HG02943 (cell line): ENCODE data around the gene PRMT9.

ENCODE experiments used
- ATAC-seq: cut with Tn5 transposase; IDR thresholded peaks from one replicate; pipeline ENCODE4 v1.9.1; 2021; ENCODE audit warnings: mild to moderate bottlenecking, low read depth, moderate library complexity; ENCODE audit not compliant: unreplicated experiment

The PRMT9 gene

GRCh38 chr4:147683717-147684700 lies at the start of gene PRMT9:
Gene PRMT9 (minus strand): TSS chr4:147684163. CDS start chr4:147683987, 176 bp downstream.
- peak; percentile 99 for ATAC-seq

GRCh38 chr4:147732518-147733235 lies 48.7 kb upstream of the PRMT9 start:
- peak; percentile 39 for ATAC-seq

GRCh38 chr4:147731580-147732517 lies 47.9 kb upstream of the PRMT9 start, which contains the start of gene ARHGAP10:
Gene ARHGAP10 (plus strand): TSS chr4:147732088. CDS start chr4:147732302, 214 bp downstream.
- ATAC-seq, result peak; percentile 67

DNA sequence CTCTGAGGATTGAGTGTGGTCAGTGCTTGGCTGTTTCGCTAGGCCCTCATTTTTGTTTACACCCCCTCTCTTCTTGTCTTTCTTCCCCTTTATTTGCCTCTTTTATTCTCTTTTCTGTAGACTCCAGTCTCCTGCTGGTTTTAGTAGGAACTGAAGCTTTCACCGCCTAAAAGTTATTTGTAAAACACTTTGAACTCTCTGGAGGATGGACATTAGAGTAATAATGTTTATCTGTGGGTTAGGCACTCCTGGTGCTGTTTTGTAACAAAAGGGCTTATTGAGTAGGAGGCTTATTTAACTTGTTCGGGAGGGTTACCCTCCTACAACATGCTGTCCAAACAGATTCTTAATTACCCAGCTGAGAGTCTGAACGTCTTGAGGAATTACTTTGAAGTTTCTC lies 46.4 kb upstream of the PRMT9 start:
- no peak for ATAC-seq

- no peak for ATAC-seq
Observed at GRCh38 chr4:147727476-147728028, 43.6 kb upstream of the PRMT9 start.

DNA sequence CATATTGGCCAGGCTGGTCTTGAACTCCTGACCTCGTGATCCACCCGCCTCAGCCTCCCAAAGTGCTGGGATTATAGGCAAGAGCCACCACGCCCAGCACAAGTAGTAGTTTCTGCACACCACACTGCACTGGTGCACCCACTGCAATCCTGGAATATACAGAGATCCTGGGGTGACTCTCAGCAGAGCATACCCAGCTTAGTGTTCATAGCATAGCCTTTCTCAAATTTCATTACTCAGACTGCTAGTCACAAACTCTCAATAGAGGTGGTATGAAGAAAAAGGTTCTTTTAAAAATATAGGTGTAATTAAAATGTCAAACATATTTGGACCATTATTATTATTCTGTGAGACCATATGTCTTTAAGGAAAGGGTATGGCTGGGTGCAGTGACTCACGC lies 41.7 kb upstream of the PRMT9 start:
- no peak for ATAC-seq

GRCh38 chr4:147724468-147725201 lies 40.7 kb upstream of the PRMT9 start:
- ATAC-seq, result no peak

- no peak for ATAC-seq
Observed at GRCh38 chr4:147723326-147723725, 39.4 kb upstream of the PRMT9 start.

DNA sequence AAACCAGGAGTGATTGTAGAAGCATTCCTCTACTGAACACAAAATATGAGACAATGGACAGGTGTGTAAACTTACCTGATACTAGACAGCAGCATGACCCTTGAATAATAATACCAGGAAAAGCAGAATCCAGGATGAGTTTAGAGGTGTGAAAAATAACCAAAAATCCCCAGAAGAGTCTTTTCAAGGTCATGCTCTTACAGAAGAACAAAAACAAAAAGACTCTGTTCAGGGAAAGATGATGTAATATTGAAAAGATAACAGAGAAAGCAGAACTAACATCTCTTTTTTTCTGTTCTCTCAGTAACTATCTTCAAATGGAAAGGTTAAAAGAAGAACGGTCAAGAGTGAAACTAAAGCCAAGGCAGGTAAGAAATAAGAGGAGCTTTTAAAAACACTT lies 33.9 kb upstream of the PRMT9 start:
- peak; percentile 89 for ATAC-seq

GRCh38 chr4:147714575-147715401 lies 30.8 kb upstream of the PRMT9 start:
- ATAC-seq, result no peak

DNA sequence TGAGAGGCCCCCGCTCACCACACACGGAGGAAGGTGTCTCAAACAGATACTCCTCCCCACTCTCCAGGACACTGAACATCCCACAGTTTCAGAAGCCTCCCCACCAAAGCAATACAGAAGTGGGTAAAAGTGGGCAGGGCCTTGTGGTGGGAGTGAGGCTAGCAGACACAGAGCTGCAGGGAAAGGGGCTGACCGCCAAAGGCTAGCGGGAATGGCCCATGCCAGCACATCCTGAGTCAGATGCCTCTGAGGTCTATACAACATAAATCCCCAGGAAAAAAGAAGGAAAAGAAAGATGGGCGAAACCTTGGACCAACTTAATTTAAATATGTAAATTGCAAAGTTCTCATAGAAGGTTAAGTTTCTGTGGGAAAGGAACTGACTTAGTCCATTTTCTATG lies 26.0 kb upstream of the PRMT9 start:
- no peak for ATAC-seq

GRCh38 chr4:147707892-147708672 lies 24.1 kb upstream of the PRMT9 start:
- peak; percentile 49 for ATAC-seq

GRCh38 chr4:147704846-147705245 lies 20.9 kb upstream of the PRMT9 start:
- no peak for ATAC-seq

DNA sequence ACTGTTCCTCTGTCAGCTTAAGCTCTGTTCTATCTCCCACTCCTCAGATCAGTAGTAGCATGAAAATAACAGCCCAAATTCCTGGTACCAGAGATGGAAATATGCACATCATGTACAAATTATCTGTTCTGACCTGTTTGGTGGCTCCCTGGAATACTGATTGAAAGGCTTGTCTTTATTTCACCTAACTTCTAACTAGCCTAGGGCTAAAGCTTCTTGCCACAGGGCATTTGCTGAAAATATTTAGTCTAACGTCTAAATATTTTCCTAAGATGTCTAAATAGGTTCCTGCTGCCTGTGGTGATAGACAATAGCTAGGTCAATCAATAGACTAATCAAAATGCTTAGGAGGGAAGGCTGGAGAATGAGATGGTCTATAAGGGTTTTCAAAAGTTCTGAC lies 12.9 kb upstream of the PRMT9 start:
- no peak for ATAC-seq

DNA sequence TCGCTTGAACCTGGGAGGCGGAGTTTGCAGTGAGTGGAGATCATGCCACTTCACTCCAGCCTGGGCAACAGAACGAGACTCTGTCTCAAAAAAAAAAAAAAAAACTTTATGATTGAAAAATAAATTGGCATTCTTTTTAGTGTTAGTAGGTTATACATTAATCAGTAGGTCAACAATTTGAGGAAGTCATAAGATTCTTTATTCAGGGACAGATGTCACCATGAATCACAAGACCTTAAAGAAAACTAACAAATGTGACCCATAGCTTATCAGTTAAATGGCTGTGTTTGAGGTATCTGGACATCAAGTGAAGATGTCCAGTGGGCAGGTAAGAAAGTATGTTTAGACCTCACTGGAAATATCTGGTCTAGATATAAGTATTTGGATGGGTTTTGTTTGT lies 9.3 kb upstream of the PRMT9 start:
- no peak for ATAC-seq

DNA sequence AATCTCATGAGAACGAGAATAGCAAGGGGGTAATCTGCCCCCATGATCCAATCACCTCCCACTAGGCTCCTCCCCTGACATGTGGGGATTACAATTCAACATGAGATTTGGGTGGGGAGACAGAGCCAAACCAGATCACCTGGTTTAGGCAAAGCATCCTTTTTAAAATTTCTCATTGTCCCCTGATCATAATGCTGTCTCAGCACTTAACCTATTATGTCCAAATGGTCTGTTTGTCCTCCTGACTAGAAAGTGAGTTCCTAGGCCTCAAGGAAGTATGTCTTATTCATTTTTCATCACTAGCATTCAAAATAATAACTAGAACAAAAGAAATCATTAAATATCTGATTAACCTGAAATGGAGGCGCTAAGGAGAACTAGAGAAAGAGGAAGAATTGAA lies 7.9 kb upstream of the PRMT9 start:
- no peak for ATAC-seq

GRCh38 chr4:147689067-147689466 lies 5.1 kb upstream of the PRMT9 start:
- ATAC-seq, result no peak

- no peak for ATAC-seq
Observed at GRCh38 chr4:147683188-147683591, 773 bp downstream of the PRMT9 start.
